ENCODE measurements around the gene TAS2R41.

TAS2R41 gene

GRCh38 chr7:143458263-143458662 is 19.4 kb upstream of the TAS2R41 start:
- H3K27ac ChIP-seq (ENCODE audit: low read depth, low read length) = no peak overlapping the region
- H4K20me1 ChIP-seq (ENCODE audit: low read depth, low read length) = no peaks in the 10 kb centered on the region
- no peaks in the 10 kb centered on the region for H3K27me3 ChIP-seq (ENCODE audit: low read length)
- H3F3A ChIP-seq (ENCODE audit: insufficient read depth) = no peaks in the 10 kb centered on the region
- no peak overlapping the region for H3K4me3 ChIP-seq (ENCODE audit: insufficient read depth, low read length, poor library complexity, severe bottlenecking)
- H3K9me2 ChIP-seq (replicated peaks; ENCODE audit: insufficient read depth, low read length) = no peaks in the 10 kb centered on the region
- H3K4me2 ChIP-seq (ENCODE audit: low read depth, low read length, poor library complexity, severe bottlenecking) = no peak overlapping the region
- TF ChIP-seq CTCF (IDR thresholded peaks at IDR 0.05; ENCODE audit: insufficient read depth, low read length, poor library complexity, severe bottlenecking) = no peak
- TF ChIP-seq EZH2phosphoT487 (conservative IDR thresholded peaks at IDR 0.05; ENCODE audit: low read length) = no peak
- H3K79me2 ChIP-seq (ENCODE audit: insufficient read depth, low read length) = no peaks in the 10 kb centered on the region
- H3K36me3 ChIP-seq (ENCODE audit: low read length) = no peaks in the 10 kb centered on the region
- no peak overlapping the region for H2AFZ ChIP-seq (ENCODE audit: low read depth, low read length, severe bottlenecking)
- no peaks in the 10 kb centered on the region for H3K9me3 ChIP-seq (ENCODE audit: insufficient read depth, low read length)
- no peak overlapping the region for H3K9ac ChIP-seq (ENCODE audit: low read length)

GRCh38 chr7:143458681-143459080 is 19.0 kb upstream of the TAS2R41 start:
- Histone ChIP-seq H3K4me3 (ENCODE audit: insufficient read depth, low read length, poor library complexity, severe bottlenecking) (no peak overlapping the region), H2AFZ (ENCODE audit: low read depth, low read length, severe bottlenecking) (no peak overlapping the region), H3K27me3 (ENCODE audit: low read length) (no peaks in the 10 kb centered on the region), H4K20me1 (ENCODE audit: low read depth, low read length) (no peaks in the 10 kb centered on the region), H3K9me3 (ENCODE audit: insufficient read depth, low read length) (no peaks in the 10 kb centered on the region), H3K9ac (ENCODE audit: low read length) (no peak overlapping the region), H3K36me3 (ENCODE audit: low read length) (no peaks in the 10 kb centered on the region), H3K79me2 (ENCODE audit: insufficient read depth, low read length) (no peaks in the 10 kb centered on the region), H3K9me2 (replicated peaks; ENCODE audit: insufficient read depth, low read length) (no peaks in the 10 kb centered on the region), H3K27ac (ENCODE audit: low read depth, low read length) (no peak overlapping the region), H3K4me2 (ENCODE audit: low read depth, low read length, poor library complexity, severe bottlenecking) (no peak overlapping the region), H3F3A (ENCODE audit: insufficient read depth) (no peaks in the 10 kb centered on the region)
- TF ChIP-seq EZH2phosphoT487 (conservative IDR thresholded peaks at IDR 0.05; ENCODE audit: low read length) (no peak), CTCF (IDR thresholded peaks at IDR 0.05; ENCODE audit: insufficient read depth, low read length, poor library complexity, severe bottlenecking) (no peak)

GRCh38 chr7:143459359-143459758 is 18.3 kb upstream of the TAS2R41 start:
- no peak overlapping the region for H3K4me3 ChIP-seq (ENCODE audit: insufficient read depth, low read length, poor library complexity, severe bottlenecking)
- no peaks in the 10 kb centered on the region for H4K20me1 ChIP-seq (ENCODE audit: low read depth, low read length)
- no peak overlapping the region for H3K27ac ChIP-seq (ENCODE audit: low read depth, low read length)
- no peaks in the 10 kb centered on the region for H3K9me3 ChIP-seq (ENCODE audit: insufficient read depth, low read length)
- no peak for TF ChIP-seq EZH2phosphoT487 (conservative IDR thresholded peaks at IDR 0.05; ENCODE audit: low read length)
- no peak for TF ChIP-seq CTCF (IDR thresholded peaks at IDR 0.05; ENCODE audit: insufficient read depth, low read length, poor library complexity, severe bottlenecking)
- H3K79me2 ChIP-seq (ENCODE audit: insufficient read depth, low read length) = no peaks in the 10 kb centered on the region
- no peaks in the 10 kb centered on the region for H3F3A ChIP-seq (ENCODE audit: insufficient read depth)
- H3K9ac ChIP-seq (ENCODE audit: low read length) = no peak overlapping the region
- H3K4me2 ChIP-seq (ENCODE audit: low read depth, low read length, poor library complexity, severe bottlenecking) = no peak overlapping the region
- H3K27me3 ChIP-seq (ENCODE audit: low read length) = no peaks in the 10 kb centered on the region
- no peaks in the 10 kb centered on the region for H3K9me2 ChIP-seq (replicated peaks; ENCODE audit: insufficient read depth, low read length)
- no peak overlapping the region for H2AFZ ChIP-seq (ENCODE audit: low read depth, low read length, severe bottlenecking)
- H3K36me3 ChIP-seq (ENCODE audit: low read length) = no peaks in the 10 kb centered on the region
